ENCODE data around the gene LRRIQ3. TPM values are rescaled to one million over a fixed set of nuclear protein-coding genes. Genes with fewer than 3 reads are reported as not detected.
A peak's percentile ranks its signal among the peaks of the same experiment; 100 is the strongest.

Gene LRRIQ3
- total RNA-seq, 2 experiments from 2014 or later, result 2.3 to 2.5 TPM

GRCh38 chr1:74011736-74012135 lies 186.2 kb downstream of the LRRIQ3 start:
- no peaks in the 10 kb centered on the region for H3K9me2 ChIP-seq (ENCODE audit: insufficient read depth, low read length)
- TF ChIP-seq EZH2phosphoT487 (IDR thresholded peaks at IDR 0.05; ENCODE audit: borderline replicate concordance, low read depth, low read length) (no peak), CTCF (conservative IDR thresholded peaks at IDR 0.05; ENCODE audit: low read length) (no peak)
- intact Hi-C loops (cut with micrococcal nuclease; ENCODE audit: unreplicated experiment), result no loop called here
- H3K4me3 ChIP-seq (ENCODE audit: low read depth, low read length, poor library complexity, severe bottlenecking), result no peak overlapping the region
- POLR2A ChIA-PET, result no interaction called here
- H4K20me1 ChIP-seq (ENCODE audit: insufficient read depth, low read length), result no peaks in the 10 kb centered on the region
- no peaks in the 10 kb centered on the region for H3K79me2 ChIP-seq (ENCODE audit: insufficient read depth, low read depth, low read length)
- CTCF ChIA-PET (ENCODE audit: unreplicated experiment), result no interaction called here
- no TSS peak for BruUV-seq (replicated peaks)
- no peak overlapping the region for H3K4me2 ChIP-seq (ENCODE audit: low read length)
- H3K27ac ChIP-seq (ENCODE audit: low read depth, low read length, poor library complexity, severe bottlenecking), result no peak overlapping the region
- no peak overlapping the region for H2AFZ ChIP-seq (ENCODE audit: low read length)
- DNase-seq (ENCODE audit: low spot score), result no peak
- H3K9me3 ChIP-seq (ENCODE audit: low read length), result no peaks in the 10 kb centered on the region
- no peaks in the 10 kb centered on the region for H3K36me3 ChIP-seq (ENCODE audit: insufficient read depth, low read length)
- H3K4me1 ChIP-seq (ENCODE audit: insufficient read depth, low read length, poor library complexity, severe bottlenecking), result no peaks in the 10 kb centered on the region

GRCh38 chr1:74010206-74010605 lies 187.8 kb downstream of the LRRIQ3 start:
- H3K4me3 ChIP-seq (ENCODE audit: low read depth, low read length, poor library complexity, severe bottlenecking), result no peak overlapping the region
- no peak overlapping the region for H3K27ac ChIP-seq (ENCODE audit: low read depth, low read length, poor library complexity, severe bottlenecking)
- TF ChIP-seq CTCF (conservative IDR thresholded peaks at IDR 0.05; ENCODE audit: low read length) (no peak), EZH2phosphoT487 (IDR thresholded peaks at IDR 0.05; ENCODE audit: borderline replicate concordance, low read depth, low read length) (no peak)
- H3K36me3 ChIP-seq (ENCODE audit: insufficient read depth, low read length), result no peaks in the 10 kb centered on the region
- no peaks in the 10 kb centered on the region for H4K20me1 ChIP-seq (ENCODE audit: insufficient read depth, low read length)
- no peaks in the 10 kb centered on the region for H3K9me3 ChIP-seq (ENCODE audit: low read length)
- H3K9me2 ChIP-seq (ENCODE audit: insufficient read depth, low read length), result no peaks in the 10 kb centered on the region
- BruUV-seq (replicated peaks), result no TSS peak
- DNase-seq (ENCODE audit: low spot score), result peak; percentile 4
- peak overlapping the region; percentile 39; the same call in 1 of the 2 replicates for H3K4me2 ChIP-seq (ENCODE audit: low read length)
- H2AFZ ChIP-seq (ENCODE audit: low read length), result peak overlapping the region; percentile 59
- no peaks in the 10 kb centered on the region for H3K79me2 ChIP-seq (ENCODE audit: insufficient read depth, low read depth, low read length)
- CTCF ChIA-PET (ENCODE audit: unreplicated experiment), result no interaction called here
- H3K4me1 ChIP-seq (ENCODE audit: insufficient read depth, low read length, poor library complexity, severe bottlenecking), result no peaks in the 10 kb centered on the region
- intact Hi-C loops (cut with micrococcal nuclease; ENCODE audit: unreplicated experiment), result no loop called here
- POLR2A ChIA-PET, result no interaction called here

GRCh38 chr1:74005533-74005932 lies 192.4 kb downstream of the LRRIQ3 start:
- no peak overlapping the region for H3K4me3 ChIP-seq (ENCODE audit: low read depth, low read length, poor library complexity, severe bottlenecking)
- H3K79me2 ChIP-seq (ENCODE audit: insufficient read depth, low read depth, low read length), result no peaks in the 10 kb centered on the region
- no peak overlapping the region for H3K27ac ChIP-seq (ENCODE audit: low read depth, low read length, poor library complexity, severe bottlenecking)
- no peak overlapping the region for H3K4me2 ChIP-seq (ENCODE audit: low read length)
- ChIA-PET POLR2A (interaction anchor here (1.4 kb wide), 1 partner anchor 22 kb away, joined by 3 read pairs; no protein-coding TSS in a partner anchor), CTCF (ENCODE audit: unreplicated experiment) (no interaction called here)
- no peaks in the 10 kb centered on the region for H3K36me3 ChIP-seq (ENCODE audit: insufficient read depth, low read length)
- DNase-seq (ENCODE audit: low spot score), result no peak
- no peaks in the 10 kb centered on the region for H3K4me1 ChIP-seq (ENCODE audit: insufficient read depth, low read length, poor library complexity, severe bottlenecking)
- TF ChIP-seq CTCF (conservative IDR thresholded peaks at IDR 0.05; ENCODE audit: low read length), result no peak
- TF ChIP-seq EZH2phosphoT487 (IDR thresholded peaks at IDR 0.05; ENCODE audit: borderline replicate concordance, low read depth, low read length), result no peak
- no peak overlapping the region for H2AFZ ChIP-seq (ENCODE audit: low read length)
- no peaks in the 10 kb centered on the region for H4K20me1 ChIP-seq (ENCODE audit: insufficient read depth, low read length)
- BruUV-seq (replicated peaks), result no TSS peak
- H3K9me3 ChIP-seq (ENCODE audit: low read length), result no peaks in the 10 kb centered on the region
- no peaks in the 10 kb centered on the region for H3K9me2 ChIP-seq (ENCODE audit: insufficient read depth, low read length)
- intact Hi-C loops (cut with micrococcal nuclease; ENCODE audit: unreplicated experiment), result no loop called here

Data from OCI-LY7 (cell line).